ENCODE measurements around the gene HOXA4.
A peak's percentile ranks its signal among the peaks of the same experiment; 100 is the strongest.

Gene HOXA4

DNA sequence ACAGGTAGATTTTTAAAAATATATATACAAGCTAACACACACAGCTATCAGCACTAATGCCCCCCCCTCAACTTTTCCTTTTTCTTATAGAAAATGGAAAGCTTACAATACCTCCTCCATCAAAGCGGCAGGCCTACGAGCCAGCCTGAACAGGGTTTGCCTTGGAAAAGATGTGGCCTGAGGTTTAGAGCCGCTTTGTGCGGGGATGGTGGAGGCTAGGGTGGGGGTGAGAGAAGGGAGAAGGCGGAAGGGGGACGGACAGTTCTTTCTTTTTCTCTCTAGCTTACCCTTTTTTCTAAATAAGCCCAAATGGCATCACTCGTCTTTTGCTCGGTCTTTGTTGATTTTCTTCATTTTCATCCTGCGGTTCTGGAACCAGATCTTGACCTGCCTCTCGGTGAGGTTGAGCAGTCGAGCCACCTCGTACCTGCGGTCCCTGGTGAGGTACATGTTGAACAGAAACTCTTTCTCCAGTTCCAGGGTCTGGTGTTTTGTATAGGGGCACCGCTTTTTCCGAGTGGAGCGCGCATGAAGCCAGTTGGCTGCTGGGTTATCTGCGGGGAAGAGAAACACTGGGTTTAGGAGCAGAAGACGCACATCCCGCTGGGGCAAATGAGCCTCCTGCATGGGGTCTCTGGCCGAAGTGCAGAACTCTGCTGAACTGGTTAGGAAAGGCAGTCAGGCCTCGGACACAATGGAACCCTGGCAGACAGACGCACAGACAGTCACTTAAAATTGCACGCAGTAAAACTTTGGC, 32.9 kb upstream of the HOXA4 start:
- no peak for DNase-seq (ENCODE audit: low spot score)
- TF ChIP-seq, protein P1, sequence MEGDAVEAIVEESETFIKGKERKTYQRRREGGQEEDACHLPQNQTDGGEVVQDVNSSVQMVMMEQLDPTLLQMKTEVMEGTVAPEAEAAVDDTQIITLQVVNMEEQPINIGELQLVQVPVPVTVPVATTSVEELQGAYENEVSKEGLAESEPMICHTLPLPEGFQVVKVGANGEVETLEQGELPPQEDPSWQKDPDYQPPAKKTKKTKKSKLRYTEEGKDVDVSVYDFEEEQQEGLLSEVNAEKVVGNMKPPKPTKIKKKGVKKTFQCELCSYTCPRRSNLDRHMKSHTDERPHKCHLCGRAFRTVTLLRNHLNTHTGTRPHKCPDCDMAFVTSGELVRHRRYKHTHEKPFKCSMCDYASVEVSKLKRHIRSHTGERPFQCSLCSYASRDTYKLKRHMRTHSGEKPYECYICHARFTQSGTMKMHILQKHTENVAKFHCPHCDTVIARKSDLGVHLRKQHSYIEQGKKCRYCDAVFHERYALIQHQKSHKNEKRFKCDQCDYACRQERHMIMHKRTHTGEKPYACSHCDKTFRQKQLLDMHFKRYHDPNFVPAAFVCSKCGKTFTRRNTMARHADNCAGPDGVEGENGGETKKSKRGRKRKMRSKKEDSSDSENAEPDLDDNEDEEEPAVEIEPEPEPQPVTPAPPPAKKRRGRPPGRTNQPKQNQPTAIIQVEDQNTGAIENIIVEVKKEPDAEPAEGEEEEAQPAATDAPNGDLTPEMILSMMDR (IDR thresholded peaks at IDR 0.05; ENCODE audit: extremely low read depth, missing control alignments), result no peak

DNA sequence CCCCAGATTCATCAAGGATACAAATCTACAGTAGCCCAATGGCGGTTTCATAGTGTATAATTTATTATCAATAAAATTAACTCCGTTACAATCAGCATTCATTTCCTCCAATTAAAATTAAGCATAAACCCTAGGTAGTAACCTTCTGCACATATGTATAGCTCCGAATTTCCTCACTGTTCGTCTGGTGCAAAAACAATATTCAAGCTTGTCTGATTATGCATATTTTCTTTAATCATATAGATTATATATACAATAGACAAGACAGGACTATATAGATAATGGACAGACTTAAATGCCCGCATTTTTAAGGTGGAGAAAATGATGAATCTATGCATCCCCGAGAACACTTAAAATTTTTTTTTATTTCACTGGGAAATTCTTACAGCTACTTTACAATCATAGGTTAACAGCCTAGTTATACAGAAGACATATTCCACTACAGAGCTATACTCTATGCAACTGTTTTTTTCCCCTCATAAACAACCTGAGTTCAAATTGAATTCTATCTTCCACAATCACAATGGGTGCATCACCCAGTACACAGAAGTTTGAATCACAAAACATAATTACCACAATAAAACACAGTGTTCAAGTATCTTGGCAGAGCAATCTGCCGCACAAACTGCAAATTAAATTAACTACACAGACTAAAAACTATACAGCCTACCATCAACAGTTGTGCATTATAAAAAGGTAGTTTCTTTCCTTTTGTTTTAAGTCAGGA, 32.2 kb upstream of the HOXA4 start:
- TF ChIP-seq, protein P1 (IDR thresholded peaks at IDR 0.05; ENCODE audit: extremely low read depth, missing control alignments), result no peak
- no peak for DNase-seq (ENCODE audit: low spot score)

DNA sequence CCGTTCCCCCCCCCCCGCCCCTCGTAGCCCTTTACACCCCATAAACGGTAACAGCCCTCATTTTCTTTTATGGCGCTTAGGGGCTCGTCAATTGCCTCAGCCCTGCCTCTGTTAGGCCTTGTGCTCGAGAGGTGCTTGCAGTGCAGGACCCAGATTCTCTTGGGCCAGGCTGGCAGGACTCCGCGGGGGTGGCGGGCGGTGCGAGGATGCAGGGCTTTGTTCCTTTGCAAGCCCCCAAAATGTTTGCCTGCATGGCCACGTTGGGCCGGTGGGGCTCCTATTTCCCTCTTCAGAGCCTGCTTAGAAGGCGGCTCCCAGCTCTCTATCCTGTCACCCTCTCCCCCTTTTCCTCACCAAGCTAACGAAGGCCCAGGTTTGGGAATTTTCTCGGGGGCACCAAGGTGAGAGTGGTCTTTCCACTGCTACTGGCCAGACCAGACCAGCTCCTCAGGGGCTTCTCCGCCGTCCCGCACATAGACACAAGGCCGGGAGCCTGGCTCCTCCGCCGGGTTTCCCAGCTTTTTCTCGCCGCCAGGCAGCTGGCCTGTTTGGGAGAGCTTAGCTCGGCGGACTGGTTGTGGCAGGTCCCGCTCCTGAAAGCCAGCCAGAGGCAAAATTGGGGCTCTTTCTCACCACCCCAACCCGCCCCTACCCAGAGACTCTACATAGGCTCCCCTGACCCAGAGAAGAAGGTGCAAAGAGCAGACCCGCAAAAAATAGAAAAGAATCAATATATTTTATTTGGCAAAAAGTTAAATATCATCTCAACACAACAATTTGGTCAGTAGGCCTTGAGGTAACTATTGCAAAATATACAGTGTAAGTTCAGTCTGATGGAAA, 31.4 kb upstream of the HOXA4 start:
- TF ChIP-seq, protein P1 (IDR thresholded peaks at IDR 0.05; ENCODE audit: extremely low read depth, missing control alignments), result no peak
- DNase-seq (ENCODE audit: low spot score), result no peak

DNA sequence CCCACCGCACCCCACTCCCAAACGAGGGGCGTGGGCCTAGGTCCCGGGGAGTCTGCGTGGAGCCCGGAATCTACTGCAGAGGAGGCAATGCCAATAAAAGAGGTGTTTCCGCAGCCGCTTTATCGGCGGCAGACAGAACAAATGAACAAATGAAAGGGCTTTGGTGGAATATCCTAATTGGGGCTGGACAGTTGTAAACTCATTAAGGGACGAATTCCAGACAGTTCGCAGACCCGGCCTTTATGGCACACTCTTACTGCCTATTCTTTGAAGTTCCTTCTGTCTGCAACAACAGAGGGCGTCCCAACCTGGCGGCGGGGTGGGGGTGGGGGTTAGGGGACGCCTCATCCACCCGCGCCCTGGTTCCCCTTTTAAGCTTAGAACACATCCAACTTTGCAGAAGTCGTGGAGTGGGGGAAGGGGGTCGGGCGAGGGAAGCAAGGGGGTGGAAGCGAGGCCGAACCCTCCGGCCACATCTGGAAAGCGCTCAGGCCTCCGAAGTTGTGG, 30.7 kb upstream of the HOXA4 start:
- TF ChIP-seq, protein P1 (IDR thresholded peaks at IDR 0.05; ENCODE audit: extremely low read depth, missing control alignments), result no peak
- DNase-seq (ENCODE audit: low spot score), result no peak

DNA sequence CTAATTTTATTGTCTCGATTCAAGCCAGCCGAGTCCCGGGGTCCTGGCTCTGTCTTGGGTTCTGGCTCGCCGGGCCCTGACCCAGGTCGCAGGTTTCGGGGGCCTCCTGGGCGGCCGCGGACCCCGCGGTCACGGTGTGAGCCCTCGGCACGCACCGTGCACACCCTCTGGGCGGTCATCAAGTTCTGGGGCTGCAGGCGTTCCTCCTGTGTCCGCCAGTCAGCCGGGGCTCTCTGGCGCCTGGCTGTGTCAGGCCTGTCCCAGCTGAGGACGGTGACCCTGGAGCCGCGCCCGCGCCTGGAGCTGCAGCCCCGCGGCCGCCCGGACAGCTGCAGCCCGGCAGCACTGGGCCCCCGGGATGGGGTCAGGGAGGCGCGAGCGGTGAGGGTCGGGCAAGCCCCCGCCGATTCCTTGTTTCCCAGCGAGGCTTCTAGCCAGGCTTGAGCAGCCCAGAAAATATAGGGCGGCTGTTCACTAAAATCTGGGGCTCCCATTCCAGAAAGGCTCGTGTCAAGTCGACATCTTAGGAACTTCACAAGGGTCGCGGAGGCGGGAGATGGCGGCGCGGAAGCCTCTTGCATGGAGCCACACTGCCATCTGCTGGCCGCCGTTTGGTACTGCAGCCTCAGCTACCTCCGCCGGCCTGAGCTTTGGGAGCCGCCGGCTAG, 30.1 kb upstream of the HOXA4 start:
- DNase-seq (ENCODE audit: low spot score), result peak; percentile 91
- TF ChIP-seq, protein P1 (IDR thresholded peaks at IDR 0.05; ENCODE audit: extremely low read depth, missing control alignments), result peak; percentile 98

DNA sequence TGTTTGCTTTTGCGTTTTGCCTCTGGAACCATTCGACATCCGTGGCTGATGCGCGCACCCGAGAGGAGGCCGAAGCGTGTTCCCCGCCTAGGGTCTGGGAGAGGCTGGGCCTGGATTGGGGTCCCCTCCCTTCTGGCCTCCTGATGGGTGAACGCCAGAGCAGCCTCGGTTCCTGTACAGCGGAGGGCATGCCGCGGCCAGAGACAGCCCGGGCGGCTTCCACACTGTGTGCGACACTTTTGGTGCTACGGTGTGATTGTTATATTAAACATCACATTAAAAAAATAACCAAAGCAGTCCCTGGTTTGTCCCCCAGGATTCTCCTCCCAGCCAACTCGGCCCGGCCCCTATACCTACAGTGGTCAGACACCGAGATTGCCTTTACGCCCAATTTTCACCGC, 29.6 kb upstream of the HOXA4 start:
- TF ChIP-seq, protein P1 (IDR thresholded peaks at IDR 0.05; ENCODE audit: extremely low read depth, missing control alignments), result no peak
- no peak for DNase-seq (ENCODE audit: low spot score)

Data from GM20000 (cell line).